ENCODE measurements around the gene GCA. TPM values are rescaled to one million over a fixed set of nuclear protein-coding genes. Genes with fewer than 3 reads are reported as not detected.

Gene GCA
- total and polyA plus RNA-seq, 4 donors: 34.1 to 220 (median 56.6) TPM

- Histone ChIP-seq H3K27me3 (ENCODE audit: control insufficient read depth in 3 of 3, insufficient read depth in 3 of 3, low read length in 2 of 3) (no peaks in the 10 kb centered on the region), H3K4me1 (ENCODE audit: control insufficient read depth in 5 of 5, insufficient read depth in 5 of 5, low read length in 5 of 5) (peaks cover 0 to 13% (median 4%) of the 10 kb centered on the region in 5 donors), H3K9me3 (ENCODE audit: control insufficient read depth in 4 of 4, insufficient read depth in 3 of 4, low read length in 3 of 4) (no peaks in the 10 kb centered on the region), H3K4me3 (no peak overlapping the region), H3K27ac (ENCODE audit: low read depth in 1 of 2, low read length in 1 of 2) (no peak overlapping the region), H3K36me3 (ENCODE audit: control insufficient read depth in 4 of 4, insufficient read depth in 4 of 4, low read length in 4 of 4) (no peaks in the 10 kb centered on the region), H3K9ac (ENCODE audit: insufficient read depth in 1 of 2, low read length in 2 of 2) (no peak overlapping the region)
- TF ChIP-seq, protein P1, sequence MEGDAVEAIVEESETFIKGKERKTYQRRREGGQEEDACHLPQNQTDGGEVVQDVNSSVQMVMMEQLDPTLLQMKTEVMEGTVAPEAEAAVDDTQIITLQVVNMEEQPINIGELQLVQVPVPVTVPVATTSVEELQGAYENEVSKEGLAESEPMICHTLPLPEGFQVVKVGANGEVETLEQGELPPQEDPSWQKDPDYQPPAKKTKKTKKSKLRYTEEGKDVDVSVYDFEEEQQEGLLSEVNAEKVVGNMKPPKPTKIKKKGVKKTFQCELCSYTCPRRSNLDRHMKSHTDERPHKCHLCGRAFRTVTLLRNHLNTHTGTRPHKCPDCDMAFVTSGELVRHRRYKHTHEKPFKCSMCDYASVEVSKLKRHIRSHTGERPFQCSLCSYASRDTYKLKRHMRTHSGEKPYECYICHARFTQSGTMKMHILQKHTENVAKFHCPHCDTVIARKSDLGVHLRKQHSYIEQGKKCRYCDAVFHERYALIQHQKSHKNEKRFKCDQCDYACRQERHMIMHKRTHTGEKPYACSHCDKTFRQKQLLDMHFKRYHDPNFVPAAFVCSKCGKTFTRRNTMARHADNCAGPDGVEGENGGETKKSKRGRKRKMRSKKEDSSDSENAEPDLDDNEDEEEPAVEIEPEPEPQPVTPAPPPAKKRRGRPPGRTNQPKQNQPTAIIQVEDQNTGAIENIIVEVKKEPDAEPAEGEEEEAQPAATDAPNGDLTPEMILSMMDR (IDR thresholded peaks at IDR 0.05; ENCODE audit: control extremely low read depth, extremely low read depth): no peak
- 54 to 67% methylated on average over 1 of the region's 1 CpG for WGBS, 2 donors
- no peak for DNase-seq
- ATAC-seq (ENCODE audit: insufficient read depth, low FRiP score): no peak
Measured at GRCh38 chr2:162320864-162321517, 22.9 kb upstream of the GCA start.

GRCh38 chr2:162324953-162325352 is 19.0 kb upstream of the GCA start:
- no peak overlapping the region for H3K9ac ChIP-seq (ENCODE audit: insufficient read depth in 1 of 2, low read length in 2 of 2)
- no peaks in the 10 kb centered on the region for H3K27me3 ChIP-seq (ENCODE audit: control insufficient read depth in 3 of 3, insufficient read depth in 3 of 3, low read length in 2 of 3)
- no peak overlapping the region for H3K4me3 ChIP-seq
- ATAC-seq (ENCODE audit: insufficient read depth, low FRiP score): no peak
- 93 to 98% methylated on average over 1 of the region's 1 CpG for WGBS, 2 donors
- TF ChIP-seq, protein P1 (IDR thresholded peaks at IDR 0.05; ENCODE audit: control extremely low read depth, extremely low read depth): no peak
- no peak overlapping the region for H3K27ac ChIP-seq (ENCODE audit: low read depth in 1 of 2, low read length in 1 of 2)
- peaks cover 0 to 2% (median 0%) of the 10 kb centered on the region in 5 donors for H3K4me1 ChIP-seq (ENCODE audit: control insufficient read depth in 5 of 5, insufficient read depth in 5 of 5, low read length in 5 of 5)
- DNase-seq: no peak
- H3K9me3 ChIP-seq (ENCODE audit: control insufficient read depth in 4 of 4, insufficient read depth in 3 of 4, low read length in 3 of 4): peaks cover 0 to 2% (median 0%) of the 10 kb centered on the region in 4 donors
- no peaks in the 10 kb centered on the region for H3K36me3 ChIP-seq (ENCODE audit: control insufficient read depth in 4 of 4, insufficient read depth in 4 of 4, low read length in 4 of 4)

DNA sequence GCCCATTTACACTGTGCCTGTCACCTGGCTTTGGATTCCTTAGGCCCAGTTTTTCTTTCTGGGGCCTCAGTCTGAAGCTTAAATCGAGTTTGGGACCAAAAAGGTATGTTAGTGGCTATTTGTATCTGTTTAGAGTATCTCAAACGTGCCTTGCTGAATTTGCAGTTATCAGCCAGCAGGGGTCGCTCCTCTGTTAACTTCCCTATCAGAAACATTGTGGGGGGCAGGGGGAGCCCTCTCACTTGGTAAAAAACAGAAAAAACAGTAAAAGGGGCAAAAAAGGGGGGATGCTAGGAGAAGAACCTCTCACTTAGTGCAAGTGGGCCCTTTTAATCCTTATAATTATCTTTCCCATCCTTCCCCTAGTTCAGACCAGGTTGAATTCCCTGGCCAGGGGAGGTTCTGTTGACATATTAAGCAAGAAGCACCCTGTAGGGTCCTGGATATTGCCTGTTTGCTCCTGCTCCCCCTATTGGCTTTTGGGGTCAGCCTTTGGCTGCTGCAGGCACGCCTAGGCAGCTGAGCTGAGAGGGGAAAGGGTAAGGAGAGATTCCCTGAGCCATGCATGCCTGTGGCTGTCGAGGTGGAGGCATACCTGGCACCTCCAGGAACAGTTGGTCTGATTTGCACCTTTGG is 16.7 kb upstream of the GCA start:
- ATAC-seq (ENCODE audit: insufficient read depth, low FRiP score): no peak
- WGBS, 2 donors: 63 to 66% methylated on average over 5 of the region's 5 CpGs
- H3K9ac ChIP-seq (ENCODE audit: insufficient read depth in 1 of 2, low read length in 2 of 2): no peak overlapping the region
- DNase-seq: no peak
- peaks cover 0 to 2% (median 0%) of the 10 kb centered on the region in 5 donors for H3K4me1 ChIP-seq (ENCODE audit: control insufficient read depth in 5 of 5, insufficient read depth in 5 of 5, low read length in 5 of 5)
- no peak overlapping the region for H3K27ac ChIP-seq (ENCODE audit: low read depth in 1 of 2, low read length in 1 of 2)
- TF ChIP-seq, protein P1 (IDR thresholded peaks at IDR 0.05; ENCODE audit: control extremely low read depth, extremely low read depth): no peak
- H3K27me3 ChIP-seq (ENCODE audit: control insufficient read depth in 3 of 3, insufficient read depth in 3 of 3, low read length in 2 of 3): no peaks in the 10 kb centered on the region
- H3K36me3 ChIP-seq (ENCODE audit: control insufficient read depth in 4 of 4, insufficient read depth in 4 of 4, low read length in 4 of 4): no peaks in the 10 kb centered on the region
- peaks cover 0 to 2% (median 0%) of the 10 kb centered on the region in 4 donors for H3K9me3 ChIP-seq (ENCODE audit: control insufficient read depth in 4 of 4, insufficient read depth in 3 of 4, low read length in 3 of 4)
- H3K4me3 ChIP-seq: no peak overlapping the region
